HG02678 (cell line): ENCODE results near the gene C11orf65.
"Not testable (repeated sequence)": the region's sequence is repeated elsewhere in the genome, so short reads cannot be mapped to it uniquely, and the experiment has no call there.

Experiments
- ATAC-seq: cut with Tn5 transposase; IDR thresholded peaks from one replicate; pipeline ENCODE4 v1.9.1; 2021; ENCODE audit warnings: mild to moderate bottlenecking, moderate library complexity; ENCODE audit not compliant: unreplicated experiment

Gene C11orf65

DNA sequence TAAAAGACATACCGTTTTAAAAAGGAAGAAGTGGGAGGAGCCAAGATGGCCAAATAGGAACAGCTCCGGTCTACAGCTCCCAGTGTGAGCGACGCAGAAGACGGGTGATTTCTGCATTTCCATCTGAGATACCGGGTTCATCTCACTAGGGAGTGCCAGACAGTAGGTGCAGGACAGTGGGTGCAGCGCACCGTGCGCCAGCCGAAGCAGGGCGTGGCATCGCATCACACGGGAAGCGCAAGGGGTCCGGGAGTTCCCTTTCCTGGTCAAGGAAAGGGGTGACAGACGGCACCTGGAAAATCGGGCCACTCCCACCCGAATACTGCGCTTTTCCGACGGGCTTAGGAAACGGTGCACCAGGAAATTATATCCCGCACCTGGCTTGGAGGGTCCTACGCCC, 93.8 kb downstream of the C11orf65 start:
- not testable (repeated sequence) for ATAC-seq

DNA sequence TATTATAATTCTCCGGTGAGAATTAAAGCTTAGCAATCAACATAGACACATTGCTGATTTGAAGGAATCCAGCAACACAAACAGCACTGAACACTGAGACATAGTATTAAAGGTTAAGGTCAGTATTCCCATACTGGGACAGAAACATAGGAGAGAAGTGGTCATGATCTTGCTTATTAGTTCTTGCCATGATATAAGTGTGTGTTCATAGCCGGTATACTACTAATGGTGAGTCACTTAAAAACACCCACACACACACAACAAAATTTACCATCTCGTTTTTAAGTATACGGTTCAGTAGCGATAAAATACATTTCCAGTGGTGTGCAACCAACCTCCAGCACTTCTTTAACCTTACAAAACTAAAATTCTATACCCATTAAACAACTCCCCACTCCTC, 96.3 kb downstream of the C11orf65 start:
- no peak for ATAC-seq

DNA sequence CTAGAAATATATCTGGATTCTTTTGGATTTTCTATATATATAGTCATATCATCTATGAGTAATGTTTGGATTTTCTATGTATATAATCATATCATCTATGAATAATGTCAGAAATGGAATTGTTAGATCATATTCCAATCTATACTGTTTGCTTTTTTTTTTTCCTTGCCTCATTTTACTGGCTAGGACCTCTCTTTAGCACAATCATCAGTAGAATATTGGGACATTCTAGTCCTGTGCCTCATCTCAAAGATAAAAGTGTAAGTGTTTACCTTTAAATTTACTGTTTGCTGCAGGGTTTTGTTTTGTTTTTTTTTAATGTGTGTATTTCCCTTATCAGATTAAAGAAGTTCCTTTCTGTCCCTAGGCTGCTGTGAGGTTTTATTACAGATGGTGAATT, 97.0 kb downstream of the C11orf65 start:
- ATAC-seq, result no peak

DNA sequence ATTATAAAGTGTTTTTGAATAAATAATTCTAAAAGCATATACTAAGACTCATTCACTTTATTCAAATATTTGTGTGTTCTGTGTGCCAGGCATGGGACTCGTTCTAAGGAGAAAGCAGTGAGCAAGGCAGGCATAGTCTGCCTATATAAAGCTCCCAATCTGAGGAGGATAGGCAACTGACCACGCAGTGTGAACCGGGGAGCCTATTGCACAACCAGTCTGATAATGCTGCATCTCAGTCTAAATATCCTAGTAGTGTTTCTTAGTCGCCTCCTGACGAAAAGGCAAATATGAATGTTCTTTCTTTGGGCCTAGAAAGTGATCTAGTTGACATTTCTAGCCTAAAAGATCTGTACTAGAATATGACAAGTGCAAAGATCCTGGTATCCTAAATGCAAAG, 98.3 kb downstream of the C11orf65 start:
- ATAC-seq, result no peak

DNA sequence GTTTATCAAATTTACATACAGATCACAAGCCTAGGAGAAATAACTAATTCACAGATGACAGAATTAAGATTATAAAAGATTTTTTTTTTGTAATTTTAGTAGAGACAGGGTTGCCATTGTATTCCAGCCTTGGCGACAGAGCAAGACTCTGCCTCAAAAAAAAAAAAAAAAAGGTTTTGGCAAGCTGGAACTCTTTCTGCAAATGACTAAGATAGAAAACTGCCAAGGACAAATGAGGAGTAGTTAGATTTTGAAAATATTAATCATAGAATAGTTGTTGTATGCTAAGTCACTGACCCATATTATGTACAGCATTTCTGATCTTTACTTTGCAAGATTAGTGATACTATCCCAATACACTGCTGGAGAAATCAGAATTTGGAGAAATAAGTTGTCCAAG, 99.2 kb downstream of the C11orf65 start:
- no peak for ATAC-seq

DNA sequence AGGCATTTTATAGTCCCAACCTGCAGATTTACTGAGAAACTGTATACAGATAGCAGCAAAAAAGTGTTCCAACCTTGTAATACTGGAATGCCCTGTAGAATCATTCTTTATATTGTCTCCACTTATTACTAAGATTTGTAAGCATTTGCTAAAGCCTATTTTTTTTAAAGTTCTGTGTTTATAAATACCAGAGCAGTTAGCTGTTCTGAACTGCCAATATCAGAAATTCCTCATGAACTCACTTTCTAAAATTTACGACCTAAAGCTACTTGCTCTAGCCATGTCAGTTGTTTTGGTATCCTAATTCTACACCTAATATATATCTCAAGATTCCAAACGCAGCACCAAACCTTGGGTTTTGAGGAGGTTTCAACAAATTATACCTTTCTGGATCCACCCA, 103.2 kb downstream of the C11orf65 start:
- ATAC-seq, result no peak

DNA sequence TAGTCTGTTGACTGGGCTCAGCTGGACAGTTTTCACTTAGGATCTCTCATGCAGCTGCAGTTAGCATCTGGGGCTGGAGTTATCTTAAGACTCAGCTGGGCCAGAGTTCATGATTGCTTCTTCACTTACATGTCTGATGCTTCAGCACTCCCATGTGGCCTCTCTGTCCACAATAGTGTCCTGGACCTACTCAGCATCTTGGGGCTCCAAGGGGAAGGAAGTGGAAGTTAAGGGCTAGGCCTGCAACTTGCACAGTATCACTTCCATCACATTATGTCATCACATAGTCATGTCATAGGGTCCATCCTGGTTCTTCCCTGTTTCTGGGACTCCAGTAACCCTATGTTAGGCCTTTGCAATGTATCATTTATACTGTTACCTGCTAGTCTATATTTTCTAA, 115.9 kb downstream of the C11orf65 start:
- ATAC-seq, result no peak

DNA sequence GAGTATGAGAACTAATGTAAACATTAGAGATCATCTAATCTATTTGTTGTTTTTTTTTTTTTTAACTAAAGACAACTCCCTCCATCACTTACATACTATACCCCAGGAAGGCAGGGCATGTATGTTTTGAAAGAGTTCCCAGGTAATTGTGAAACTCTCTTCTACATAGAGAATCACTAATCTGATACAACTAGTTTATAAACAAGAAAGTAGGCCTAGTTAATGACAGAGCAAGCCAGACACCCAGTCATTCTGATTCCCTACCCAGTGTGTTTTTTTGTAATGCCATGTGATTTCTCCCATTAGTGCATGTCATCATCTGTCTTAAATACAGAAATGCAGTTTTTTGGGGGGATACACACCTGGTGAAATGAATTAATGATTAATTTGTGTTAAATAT, 120.9 kb downstream of the C11orf65 start:
- no peak for ATAC-seq

DNA sequence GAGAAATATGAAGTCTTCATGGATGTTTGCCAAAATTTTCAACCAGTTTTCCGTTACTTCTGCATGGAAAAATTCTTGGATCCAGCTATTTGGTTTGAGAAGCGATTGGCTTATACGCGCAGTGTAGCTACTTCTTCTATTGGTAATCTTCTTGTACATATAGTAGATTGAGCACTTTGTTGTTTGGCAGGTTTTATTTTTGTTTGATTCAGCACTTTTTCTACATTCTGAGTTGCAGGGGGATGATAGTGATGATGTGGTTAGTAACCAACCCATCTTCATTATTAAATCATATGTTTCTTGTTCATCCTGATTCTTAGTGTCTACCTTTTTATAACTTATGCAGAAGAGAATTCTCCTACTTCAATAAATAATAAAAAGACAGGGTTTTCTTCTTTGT, 121.6 kb downstream of the C11orf65 start:
- no peak for ATAC-seq

DNA sequence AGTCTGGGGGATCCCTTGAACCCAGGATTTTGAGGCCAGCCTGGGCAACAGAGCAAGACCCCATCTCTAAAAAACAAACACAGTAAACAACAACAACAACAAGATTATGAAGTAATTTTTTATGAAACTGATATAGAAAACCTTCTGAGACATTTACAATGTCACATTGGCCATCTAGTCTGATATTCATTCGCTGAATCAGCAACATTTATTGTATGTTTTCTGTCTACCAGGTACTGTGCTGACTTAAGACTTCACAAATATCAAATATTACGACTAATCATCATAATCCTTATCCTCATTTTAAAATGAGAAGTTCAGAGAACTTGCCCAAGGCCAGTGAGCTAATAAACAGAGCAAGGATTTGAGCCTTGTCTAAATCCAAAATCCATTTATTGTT, 123.6 kb downstream of the C11orf65 start:
- no peak for ATAC-seq

DNA sequence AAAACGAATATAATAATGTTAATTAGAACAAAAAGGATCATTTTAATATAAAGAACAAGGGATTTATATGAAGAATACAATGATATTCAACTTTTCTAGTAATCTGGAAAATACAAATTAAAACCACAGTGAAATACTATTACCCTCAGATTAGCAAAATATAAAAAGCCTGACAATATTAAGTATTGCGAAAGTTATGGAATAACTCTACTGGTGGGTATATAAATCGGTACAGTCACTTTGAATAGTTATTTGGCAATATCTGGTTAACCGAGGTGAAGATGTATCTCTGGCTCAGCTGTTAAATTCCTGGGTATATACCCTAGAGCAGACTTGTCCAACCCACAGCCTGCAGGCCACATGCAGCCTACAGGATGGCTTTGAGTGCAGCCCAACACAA, 125.7 kb downstream of the C11orf65 start:
- no peak for ATAC-seq

DNA sequence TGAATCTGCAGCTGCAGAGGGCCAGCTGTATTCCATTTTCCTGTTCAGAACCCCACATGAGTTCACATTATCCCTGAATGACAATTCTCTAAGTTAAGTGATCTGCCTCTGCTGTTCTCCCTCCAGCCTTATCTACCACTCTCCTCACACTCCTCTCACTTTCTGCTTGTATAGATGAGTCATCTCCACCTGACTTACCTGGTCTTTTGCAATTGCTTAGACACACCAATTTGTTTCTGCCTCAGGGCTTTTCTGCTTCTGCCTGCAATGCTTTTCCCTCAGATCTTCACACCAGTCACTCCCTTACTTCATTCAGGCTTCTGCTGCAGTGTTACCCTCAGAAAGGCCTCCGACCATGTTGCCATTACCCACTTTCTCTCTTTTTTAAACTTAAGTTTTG, 126.4 kb downstream of the C11orf65 start:
- no peak for ATAC-seq

DNA sequence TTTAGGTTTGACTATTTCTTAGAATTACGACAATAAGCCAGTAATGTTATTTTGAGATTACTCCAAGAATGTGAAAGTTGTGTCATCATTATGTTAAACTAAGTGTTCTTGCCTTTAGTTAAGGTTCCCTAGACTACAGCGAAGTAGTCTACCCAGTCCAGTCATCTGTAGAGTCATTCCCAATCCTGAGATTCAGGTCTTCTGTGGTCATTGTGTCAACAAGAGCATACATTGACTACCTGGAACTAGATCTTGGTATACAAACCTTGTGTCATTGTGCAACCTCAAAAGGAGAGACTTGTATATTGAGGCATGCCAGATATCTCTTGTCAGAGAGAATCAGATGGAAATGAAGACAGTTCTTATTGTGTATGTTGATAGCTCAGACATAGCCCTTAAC, 128.6 kb downstream of the C11orf65 start:
- no peak for ATAC-seq

DNA sequence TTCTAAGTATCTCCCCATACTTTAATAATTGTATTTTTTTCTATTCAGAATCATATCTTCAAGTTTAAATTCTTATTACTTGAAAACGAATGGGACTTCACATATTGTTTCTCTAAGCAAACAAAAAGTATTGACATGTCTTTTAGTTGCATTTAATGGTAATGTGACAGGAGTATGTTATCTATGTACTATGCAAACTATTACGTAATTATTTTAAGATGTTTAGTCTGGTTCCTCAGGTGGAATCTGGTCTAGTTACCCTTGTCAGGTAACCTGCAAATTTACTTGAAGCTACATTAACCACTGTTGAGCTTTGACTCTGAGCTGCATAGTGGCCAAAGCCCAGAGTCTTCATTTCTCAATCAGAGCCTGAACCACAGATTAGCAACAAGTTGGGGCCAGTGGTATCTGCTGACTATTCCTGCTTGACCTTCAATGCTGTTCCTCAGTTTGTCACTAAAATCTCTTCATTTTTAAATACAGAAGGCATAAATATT, 133.9 kb downstream of the C11orf65 start:
- ATAC-seq, result no peak
